NCI-H1092 (cell line): Measurements from ENCODE around the gene AHRR.
"Not testable (repeated sequence)": the region's sequence is repeated elsewhere in the genome, so short reads cannot be mapped to it uniquely, and the experiment has no call there.

Experiments used
- DNase-seq: peaks from one replicate; lab custom pipeline; 2025; lab: John Stamatoyannopoulos, UW

Gene AHRR

DNA sequence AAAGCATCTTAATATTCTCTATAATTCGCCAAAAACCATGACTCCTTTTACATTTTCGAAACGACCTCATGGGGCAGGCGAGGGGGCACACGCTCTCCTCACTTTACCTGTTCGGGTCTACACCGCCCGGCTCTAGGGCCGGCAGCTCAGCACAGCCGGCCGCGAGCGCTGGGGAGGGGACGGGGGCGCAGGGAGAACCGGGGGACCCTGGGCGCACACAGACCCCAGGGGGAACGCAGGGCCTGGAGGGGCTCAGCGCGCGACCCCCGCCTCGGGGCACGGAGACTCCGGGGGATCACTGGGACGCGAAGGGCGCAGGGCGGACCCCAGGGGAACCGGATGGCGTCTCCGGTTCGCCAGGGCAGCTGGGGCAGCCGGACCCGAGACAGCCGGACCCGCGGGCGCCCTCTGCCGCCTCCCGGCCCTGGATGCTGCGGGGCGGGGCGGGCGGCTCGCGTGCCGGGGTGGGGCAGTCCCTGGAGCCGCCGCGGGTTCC, at the start of gene AHRR:
TSS of gene AHRR (plus strand) at position 485 of the 496 bp plus-strand sequence. CDS start 22,189 bp downstream, outside the sequence.
- DNase-seq: no peak

- DNase-seq: not testable (repeated sequence)
Measured at GRCh38 chr5:271828-272167, 49.7 kb upstream of the AHRR start.

DNA sequence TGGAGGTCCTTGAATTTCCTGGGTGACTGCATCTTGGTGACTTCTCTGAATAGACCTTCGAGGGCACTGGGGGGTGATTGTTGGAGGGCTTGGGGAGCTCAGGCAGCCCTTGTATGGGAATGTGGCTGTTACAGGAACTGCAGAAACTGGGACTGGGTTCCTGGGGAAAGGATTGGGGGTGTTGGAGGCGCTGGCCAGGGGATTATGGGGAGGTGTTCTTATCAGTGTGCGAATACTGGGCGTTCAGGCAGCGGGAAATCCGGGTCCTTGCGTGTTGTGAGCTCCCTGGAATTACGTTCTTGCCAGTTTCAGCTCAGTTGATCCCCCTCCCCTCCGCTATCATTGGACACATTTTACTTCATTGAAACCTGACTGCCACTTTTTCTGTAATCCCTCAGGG, 48.4 kb upstream of the AHRR start:
- not testable (repeated sequence) for DNase-seq

GRCh38 chr5:273491-273890, 48.0 kb upstream of the AHRR start:
- not testable (repeated sequence) for DNase-seq

- not testable (repeated sequence) for DNase-seq
Measured at GRCh38 chr5:274346-274745, 47.2 kb upstream of the AHRR start.

- no peak for DNase-seq
Measured at GRCh38 chr5:278646-279045, 42.9 kb upstream of the AHRR start.

DNA sequence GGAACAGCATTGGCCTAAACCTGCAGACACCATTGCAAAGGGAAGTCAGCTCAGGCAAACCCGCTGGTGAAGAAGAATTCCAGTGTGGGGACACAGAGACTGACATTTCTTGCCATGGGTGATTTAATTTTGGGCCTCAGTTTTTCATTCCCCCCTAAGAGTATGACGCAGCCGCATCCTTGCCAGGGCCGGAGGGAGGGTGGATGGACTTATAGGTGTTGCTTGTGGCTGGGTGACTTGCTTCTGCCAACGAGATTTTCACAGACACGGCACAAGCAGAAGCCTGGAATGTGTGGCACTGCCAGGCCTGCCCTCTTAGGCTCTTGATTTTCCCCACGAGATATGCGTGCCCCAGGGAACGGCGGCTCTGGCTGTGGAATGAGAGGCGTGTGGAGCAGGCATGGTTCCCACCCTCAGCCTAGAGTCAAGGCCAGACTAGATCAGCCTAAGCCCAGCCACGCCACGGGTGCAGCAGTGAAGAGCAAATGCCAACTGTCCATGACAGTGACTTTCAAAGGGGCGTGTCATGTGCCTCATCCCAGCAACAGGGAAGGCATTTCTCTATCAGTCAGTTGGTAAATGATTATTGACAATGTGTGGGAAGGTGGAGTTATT, 42.4 kb upstream of the AHRR start:
- DNase-seq: not testable (repeated sequence)

- DNase-seq: no peak
Measured at GRCh38 chr5:285991-286557, 35.4 kb upstream of the AHRR start.

DNA sequence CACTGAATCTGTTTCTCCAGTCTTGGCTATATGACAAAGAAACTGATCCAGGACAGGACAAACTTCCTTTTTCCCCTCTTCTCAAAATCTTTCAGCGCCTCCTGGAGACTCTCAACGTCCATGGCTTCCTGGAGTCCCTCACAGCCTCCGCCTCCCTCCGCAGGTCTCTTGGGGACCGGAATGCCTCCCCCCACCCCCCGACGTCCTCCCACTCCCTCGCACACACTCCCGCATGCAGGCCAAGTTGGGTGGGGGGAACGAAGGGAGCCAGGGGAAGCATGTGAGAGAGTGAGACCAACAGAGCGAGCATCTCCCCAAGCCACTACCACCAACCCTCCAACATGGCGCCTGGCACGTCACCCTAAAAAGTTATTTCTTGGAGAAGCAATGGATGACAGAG, 31.3 kb upstream of the AHRR start:
- not testable (repeated sequence) for DNase-seq

DNA sequence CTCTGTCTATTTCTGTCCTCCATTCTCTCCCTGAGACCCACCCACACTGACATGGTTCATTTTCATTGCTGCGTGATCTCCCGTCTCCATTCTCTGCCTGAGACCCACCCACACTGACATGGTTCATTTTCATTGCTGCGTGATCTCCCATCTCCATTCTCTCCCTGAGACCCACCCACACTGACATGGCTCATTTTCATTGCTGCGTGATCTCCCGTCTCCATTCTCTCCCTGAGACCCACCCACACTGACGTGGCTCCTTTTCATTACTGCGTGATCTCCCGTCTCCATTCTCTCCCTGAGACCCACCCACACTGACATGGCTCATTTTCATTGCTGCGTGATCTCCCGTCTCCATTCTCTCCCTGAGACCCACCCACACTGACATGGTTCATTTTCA, 30.2 kb upstream of the AHRR start:
- not testable (repeated sequence) for DNase-seq

- not testable (repeated sequence) for DNase-seq
Measured at GRCh38 chr5:294788-295187, 26.7 kb upstream of the AHRR start.

- not testable (repeated sequence) for DNase-seq
Measured at GRCh38 chr5:296207-296606, 25.3 kb upstream of the AHRR start.

- not testable (repeated sequence) for DNase-seq
Measured at GRCh38 chr5:296954-297353, 24.6 kb upstream of the AHRR start.

GRCh38 chr5:297448-297847, 24.1 kb upstream of the AHRR start:
- not testable (repeated sequence) for DNase-seq

- DNase-seq: not testable (repeated sequence)
Measured at GRCh38 chr5:297991-298736, 23.4 kb upstream of the AHRR start.

DNA sequence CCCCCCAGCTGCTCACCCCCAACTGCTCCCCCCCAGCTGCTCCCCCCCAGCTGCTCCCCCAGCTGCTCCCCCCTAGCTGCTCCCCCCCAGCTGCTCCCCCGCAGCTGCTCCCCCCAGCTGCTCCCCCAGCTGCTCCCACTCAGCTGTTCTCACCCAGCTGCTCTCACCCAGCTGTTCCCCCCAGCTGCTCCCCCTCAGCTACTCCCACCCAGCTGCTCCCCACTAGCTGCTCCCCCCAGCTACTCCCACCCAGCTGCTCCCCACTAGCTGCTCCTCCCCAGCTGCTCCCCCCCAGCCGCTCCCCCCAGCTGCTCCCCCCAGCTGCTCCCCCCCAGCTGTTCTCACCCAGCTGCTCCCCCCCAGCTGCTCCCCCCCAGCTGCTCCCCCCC, 22.8 kb upstream of the AHRR start:
- DNase-seq: no peak

- not testable (repeated sequence) for DNase-seq
Measured at GRCh38 chr5:299921-300320, 21.6 kb upstream of the AHRR start.

DNA sequence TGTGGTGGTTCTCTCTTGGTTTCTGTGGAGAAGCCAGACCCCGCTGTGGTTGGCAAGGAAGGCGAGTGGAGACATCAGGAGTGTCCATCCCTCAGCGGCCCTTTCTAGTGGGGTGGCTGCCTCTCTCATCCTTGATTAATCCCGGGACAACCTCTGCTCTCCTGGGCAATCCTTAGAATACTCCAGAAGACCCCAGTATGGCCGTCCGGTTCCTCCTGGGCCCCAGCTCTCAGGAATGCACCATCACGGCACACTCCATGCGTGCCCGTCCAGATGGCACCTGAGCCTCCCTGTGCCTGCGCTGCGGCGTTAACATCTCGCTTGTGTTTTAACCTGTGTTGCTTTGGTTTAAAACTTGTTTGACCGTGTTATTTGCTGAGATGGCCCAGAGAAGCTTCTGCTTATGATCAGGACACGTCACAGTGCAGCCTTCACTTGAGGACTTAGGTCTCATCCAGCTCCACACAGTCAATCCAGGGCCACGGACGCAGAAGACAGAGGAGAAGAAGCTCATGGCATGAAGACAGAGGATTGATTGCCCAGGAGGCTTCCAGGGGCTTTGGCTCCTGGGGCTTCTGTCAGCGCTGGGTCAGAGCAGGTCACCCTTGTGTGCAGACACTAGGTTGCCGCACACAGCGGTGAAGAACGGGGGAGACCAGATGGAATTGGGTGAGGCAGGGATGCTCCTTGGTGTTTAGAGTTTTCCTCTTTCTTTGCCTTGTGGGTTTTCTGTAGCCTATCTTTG, 20.7 kb upstream of the AHRR start:
- not testable (repeated sequence) for DNase-seq

DNA sequence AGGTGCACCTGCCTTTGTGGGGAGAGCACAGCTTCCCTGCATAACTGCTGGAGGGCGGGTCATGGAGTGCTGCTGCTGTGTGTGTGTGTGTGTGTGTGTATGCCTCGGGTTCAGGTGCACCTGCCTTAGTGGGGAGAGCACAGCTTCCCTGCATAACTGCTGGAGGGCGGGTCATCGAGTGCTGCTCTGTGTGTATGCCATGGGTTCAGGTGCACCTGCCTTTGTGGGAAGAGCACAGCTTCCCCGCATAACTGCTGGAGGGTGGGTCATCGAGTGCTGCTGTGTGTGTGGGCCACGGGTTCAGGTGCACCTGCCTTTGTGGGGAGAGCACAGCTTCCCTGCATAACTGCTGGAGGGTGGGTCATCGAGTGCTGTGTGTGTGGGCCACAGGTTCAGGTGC, 19.1 kb upstream of the AHRR start:
- DNase-seq: not testable (repeated sequence)

DNA sequence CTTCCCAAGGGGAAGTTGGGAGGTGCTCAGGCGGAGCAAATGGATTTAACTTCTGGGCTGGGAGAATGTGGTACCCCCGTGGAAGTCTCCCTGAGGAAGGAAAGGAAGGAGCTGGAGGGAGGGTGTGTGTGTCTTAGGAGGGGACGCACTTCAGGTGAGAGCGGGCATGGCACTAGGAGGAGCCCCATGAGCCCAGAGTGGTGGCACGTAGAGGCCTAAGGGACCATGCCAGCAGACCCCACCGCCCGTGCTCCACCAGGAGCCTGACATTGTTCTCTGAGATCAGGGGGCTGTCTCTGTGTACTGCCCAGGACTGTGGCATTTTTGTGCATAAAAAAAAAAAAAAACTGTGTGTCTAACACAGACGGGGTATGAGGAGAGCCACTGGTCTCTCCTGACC, 18.5 kb upstream of the AHRR start:
- DNase-seq: no peak

- not testable (repeated sequence) for DNase-seq
Measured at GRCh38 chr5:303741-304140, 17.8 kb upstream of the AHRR start.

DNA sequence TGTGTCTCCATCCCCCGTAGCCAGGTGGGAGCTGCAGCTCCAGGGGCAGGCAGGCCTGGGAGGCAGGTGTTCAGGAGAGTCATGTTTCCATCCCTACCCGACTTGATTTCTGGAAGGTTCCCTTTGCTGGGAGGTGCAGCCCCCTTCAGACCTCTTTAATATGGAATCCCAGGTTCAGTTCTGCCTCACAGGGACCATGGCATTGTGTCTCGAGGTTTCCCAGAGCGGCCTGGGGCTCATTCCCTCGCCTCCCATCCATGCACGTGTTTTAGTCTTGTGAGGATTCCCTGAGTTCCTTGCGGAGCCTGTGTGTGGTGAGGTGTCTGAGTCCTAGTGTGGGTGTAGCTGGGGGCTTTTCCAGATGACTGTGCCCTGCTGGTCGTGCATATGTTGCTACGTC, 16.5 kb upstream of the AHRR start:
- DNase-seq: no peak
